Esophagus (tissue), 2 donors: ENCODE results near the gene SMCO2. TPM values are rescaled to one million over a fixed set of nuclear protein-coding genes. Genes with fewer than 3 reads are reported as not detected.

Source experiments
- polyA plus RNA-seq, 2 donors: library from polyadenylated mRNA; stranded (reverse); fragments of 200-250 nt; gene quantifications; one replicate each; pipeline ENCODE4 v1.2.3, GENCODE V29; 2013
- donor health status: healthy with polysubstance abuse.
- donor health status: Bipolar disorder and iron deficiency.

Gene SMCO2
- polyA plus RNA-seq, 2 donors, result 0.66 to 1.6 TPM

Other genes with a start within 250 kb of the SMCO2 start
- 10 to 100 TPM; 10.9 to 11.9 TPM for gene STK38L, start 202.4 kb upstream of the SMCO2 start, polyA plus RNA-seq
- 10 to 100 TPM; 27.7 to 35.4 TPM for gene BMAL2, start 113.9 kb upstream of the SMCO2 start, polyA plus RNA-seq
- 10 to 100 TPM; 12.0 to 13.4 TPM for gene PPFIBP1, start 77.5 kb downstream of the SMCO2 start, polyA plus RNA-seq
- gene REP15, start 249.7 kb downstream of the SMCO2 start, polyA plus RNA-seq, result 1 to 10 TPM in 1 of 2 donors, under 1 TPM in 1; 0.49 to 1.6 TPM